Measurements from ENCODE around the gene FNDC3B. TPM values are rescaled to one million over a fixed set of nuclear protein-coding genes. Genes with fewer than 3 reads are reported as not detected.

The FNDC3B gene
- total RNA-seq, 1 donor from 2014 or later = 29.5 TPM

DNA sequence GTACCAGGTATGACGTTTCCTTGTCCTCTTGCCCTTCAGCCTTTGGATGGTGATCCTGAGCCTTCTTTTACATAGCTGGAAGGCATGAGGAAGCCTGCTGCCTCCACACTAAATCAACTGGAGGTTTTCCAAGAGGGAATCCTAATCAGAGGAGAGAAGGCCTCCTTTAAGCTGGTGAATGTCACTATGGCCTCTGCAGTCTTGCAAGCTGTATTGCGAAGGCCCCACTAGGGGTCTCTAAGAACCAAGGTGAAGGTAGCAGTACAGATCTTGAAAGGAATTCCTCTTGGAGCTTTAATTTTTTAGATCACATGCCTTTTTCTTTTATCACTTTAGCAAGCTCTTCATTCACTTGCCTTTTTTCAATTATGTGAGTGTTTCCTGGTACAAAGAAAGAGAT is 289.7 kb downstream of the FNDC3B start:
- Mint-ChIP-seq H3K9me3 (no peaks in the 10 kb centered on the region), H3K36me3 (peaks cover 56% of the 10 kb centered on the region), H3K4me1 (peaks cover 3% of the 10 kb centered on the region), H3K27ac (no peak overlapping the region), H3K27me3 (ENCODE audit: insufficient read depth, low read depth) (no peaks in the 10 kb centered on the region), H3K4me3 (no peak overlapping the region)
- Histone ChIP-seq H3K9me3 (ENCODE audit: low read depth) (no peaks in the 10 kb centered on the region), H4K20me1 (ENCODE audit: low read depth) (no peaks in the 10 kb centered on the region), H3K9ac (no peak overlapping the region), H2AFZ (replicated peaks) (no peak overlapping the region), H3K27me3 (no peaks in the 10 kb centered on the region), H3K79me2 (ENCODE audit: low read depth) (no peaks in the 10 kb centered on the region), H3K4me3 (no peak overlapping the region), H3K4me2 (no peak overlapping the region), H3K27ac (no peak overlapping the region), H3K36me3 (no peaks in the 10 kb centered on the region), H3K4me1 (no peaks in the 10 kb centered on the region), H3F3A (ENCODE audit: low read depth) (peaks cover 3% of the 10 kb centered on the region)
- TF ChIP-seq, protein P1, sequence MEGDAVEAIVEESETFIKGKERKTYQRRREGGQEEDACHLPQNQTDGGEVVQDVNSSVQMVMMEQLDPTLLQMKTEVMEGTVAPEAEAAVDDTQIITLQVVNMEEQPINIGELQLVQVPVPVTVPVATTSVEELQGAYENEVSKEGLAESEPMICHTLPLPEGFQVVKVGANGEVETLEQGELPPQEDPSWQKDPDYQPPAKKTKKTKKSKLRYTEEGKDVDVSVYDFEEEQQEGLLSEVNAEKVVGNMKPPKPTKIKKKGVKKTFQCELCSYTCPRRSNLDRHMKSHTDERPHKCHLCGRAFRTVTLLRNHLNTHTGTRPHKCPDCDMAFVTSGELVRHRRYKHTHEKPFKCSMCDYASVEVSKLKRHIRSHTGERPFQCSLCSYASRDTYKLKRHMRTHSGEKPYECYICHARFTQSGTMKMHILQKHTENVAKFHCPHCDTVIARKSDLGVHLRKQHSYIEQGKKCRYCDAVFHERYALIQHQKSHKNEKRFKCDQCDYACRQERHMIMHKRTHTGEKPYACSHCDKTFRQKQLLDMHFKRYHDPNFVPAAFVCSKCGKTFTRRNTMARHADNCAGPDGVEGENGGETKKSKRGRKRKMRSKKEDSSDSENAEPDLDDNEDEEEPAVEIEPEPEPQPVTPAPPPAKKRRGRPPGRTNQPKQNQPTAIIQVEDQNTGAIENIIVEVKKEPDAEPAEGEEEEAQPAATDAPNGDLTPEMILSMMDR (IDR thresholded peaks at IDR 0.05) = peak; percentile 27
- TF ChIP-seq EZH2 (IDR thresholded peaks at IDR 0.05) (no peak), EZH2phosphoT487 (IDR thresholded peaks at IDR 0.05) (no peak)
- peak; percentile 16 for DNase-seq (ENCODE audit: low spot score)

DNA sequence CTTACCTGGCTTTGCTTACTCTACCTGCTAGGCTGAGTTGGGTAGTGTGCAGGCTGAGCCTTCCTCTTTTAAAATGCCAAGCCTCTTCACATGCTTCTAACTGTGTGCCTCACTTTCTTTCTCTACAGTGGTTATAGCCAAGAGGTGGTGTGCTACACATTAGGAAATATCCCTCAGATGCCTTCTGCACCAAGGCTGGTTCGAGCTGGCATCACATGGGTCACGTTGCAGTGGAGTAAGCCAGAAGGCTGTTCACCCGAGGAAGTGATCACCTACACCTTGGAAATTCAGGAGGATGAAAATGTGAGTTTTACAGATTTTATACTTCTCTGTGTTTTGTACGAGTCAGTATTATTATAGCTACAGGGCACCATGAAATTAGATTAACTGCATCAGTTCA is 291.0 kb downstream of the FNDC3B start:
- Mint-ChIP-seq H3K27me3 (ENCODE audit: insufficient read depth, low read depth) (no peaks in the 10 kb centered on the region), H3K4me3 (no peak overlapping the region), H3K4me1 (peaks cover 3% of the 10 kb centered on the region), H3K9me3 (no peaks in the 10 kb centered on the region), H3K27ac (no peak overlapping the region), H3K36me3 (peaks cover 46% of the 10 kb centered on the region)
- Histone ChIP-seq H4K20me1 (ENCODE audit: low read depth) (no peaks in the 10 kb centered on the region), H3K9me3 (ENCODE audit: low read depth) (no peaks in the 10 kb centered on the region), H3K9ac (no peak overlapping the region), H3K4me3 (no peak overlapping the region), H3F3A (ENCODE audit: low read depth) (peaks cover 3% of the 10 kb centered on the region), H3K4me1 (no peaks in the 10 kb centered on the region), H2AFZ (replicated peaks) (no peak overlapping the region), H3K36me3 (no peaks in the 10 kb centered on the region), H3K27me3 (no peaks in the 10 kb centered on the region), H3K27ac (no peak overlapping the region), H3K4me2 (no peak overlapping the region), H3K79me2 (ENCODE audit: low read depth) (no peaks in the 10 kb centered on the region)
- no peak for DNase-seq (ENCODE audit: low spot score)
- TF ChIP-seq EZH2 (IDR thresholded peaks at IDR 0.05) = no peak
- TF ChIP-seq, protein P1 (IDR thresholded peaks at IDR 0.05) = no peak
- TF ChIP-seq EZH2phosphoT487 (IDR thresholded peaks at IDR 0.05) = no peak

DNA sequence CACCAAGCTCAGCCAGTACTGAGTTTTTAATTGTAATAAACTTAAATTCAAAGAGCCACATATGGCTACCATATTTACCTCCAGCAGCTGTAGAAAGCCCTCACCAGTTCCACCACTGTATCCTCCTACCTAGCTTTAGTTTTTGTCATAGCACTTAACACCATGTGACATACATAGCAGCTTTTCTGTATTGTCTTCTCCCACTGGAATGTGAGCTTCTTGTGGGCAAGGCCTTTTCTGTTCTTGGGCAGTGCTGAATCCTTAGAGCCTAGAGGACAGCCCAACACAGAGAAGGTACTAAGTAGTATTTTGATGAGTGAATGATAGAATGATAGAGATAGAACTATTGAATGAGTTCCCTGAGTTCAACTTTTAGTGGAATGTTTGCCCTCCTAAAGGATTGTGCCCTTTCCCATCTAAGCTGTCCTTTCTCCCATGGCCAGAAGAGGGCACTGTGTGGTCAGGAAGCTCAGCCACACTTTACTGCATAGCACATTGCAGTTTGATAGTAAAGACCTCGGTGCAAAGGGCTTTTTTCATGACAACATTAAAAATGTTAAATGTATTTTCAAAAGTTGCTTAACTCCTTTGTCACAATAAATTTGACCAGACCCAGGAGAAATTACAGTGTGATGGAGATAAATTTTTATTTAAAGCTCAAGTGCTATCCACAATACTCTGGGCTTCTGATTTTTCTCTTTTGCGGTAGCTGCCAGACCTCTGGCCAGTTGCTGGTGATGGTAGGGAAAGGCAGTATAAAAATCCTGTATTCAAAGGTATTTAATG is 293.1 kb downstream of the FNDC3B start:
- H2AFZ ChIP-seq (replicated peaks) = no peak overlapping the region
- no peaks in the 10 kb centered on the region for H3K36me3 ChIP-seq
- peaks cover 41% of the 10 kb centered on the region for H3K36me3 Mint-ChIP-seq
- no peak for TF ChIP-seq EZH2 (IDR thresholded peaks at IDR 0.05)
- TF ChIP-seq, protein P1 (IDR thresholded peaks at IDR 0.05) = peak; percentile 93
- peak; percentile 60 for DNase-seq (ENCODE audit: low spot score)
- no peaks in the 10 kb centered on the region for H3K79me2 ChIP-seq (ENCODE audit: low read depth)
- no peak overlapping the region for H3K9ac ChIP-seq
- no peaks in the 10 kb centered on the region for H4K20me1 ChIP-seq (ENCODE audit: low read depth)
- peaks cover 3% of the 10 kb centered on the region for H3F3A ChIP-seq (ENCODE audit: low read depth)
- H3K4me1 Mint-ChIP-seq = peaks cover 3% of the 10 kb centered on the region
- H3K4me1 ChIP-seq = no peaks in the 10 kb centered on the region
- no peaks in the 10 kb centered on the region for H3K9me3 ChIP-seq (ENCODE audit: low read depth)
- no peaks in the 10 kb centered on the region for H3K9me3 Mint-ChIP-seq
- H3K4me2 ChIP-seq = no peak overlapping the region
- no peaks in the 10 kb centered on the region for H3K27me3 ChIP-seq
- H3K27me3 Mint-ChIP-seq (ENCODE audit: insufficient read depth, low read depth) = no peaks in the 10 kb centered on the region
- H3K27ac ChIP-seq = no peak overlapping the region
- H3K4me3 ChIP-seq = no peak overlapping the region
- peak overlapping the region; percentile 21 for H3K27ac Mint-ChIP-seq
- H3K4me3 Mint-ChIP-seq = no peak overlapping the region

Measured in neural progenitor cell (in vitro differentiated cells).